PC-9 (cell line): ENCODE measurements around the gene SULT1B1.

ENCODE experiments used
- CTCF ChIP-seq: fragments of 200-600 bp; sonication (generic); conservative IDR thresholded peaks from 2 replicates; pipeline ENCODE4 v1.6.1; 2017; ENCODE audit warnings: mixed run types, antibody characterized with exemption, mild to moderate bottlenecking, moderate library complexity
- EZH2 ChIP-seq: fragments of 200-600 bp; sonication (generic); IDR thresholded peaks from 2 replicates; pipeline ENCODE4 v1.8.0; 2017; ENCODE audit warnings: antibody characterized with exemption, low read depth

- TF ChIP-seq CTCF (no peak), EZH2 (no peak)
Measured at GRCh38 chr4:69781458-69782418, 21.3 kb upstream of the SULT1B1 start.
